K562 (cell line): ENCODE results near the gene LDB1. TPM values are rescaled to one million over a fixed set of nuclear protein-coding genes. Genes with fewer than 3 reads are reported as not detected.

Experiments
- COPS2 ChIP-seq: fragments of 450-650 bp; conservative IDR thresholded peaks from 2 replicates; pipeline ENCODE4 v1.6.1; 2016; ENCODE audit warnings: mild to moderate bottlenecking, moderate library complexity
- FOSL1 ChIP-seq: fragments of 200-800 bp; sonication (Bioruptor generic); conservative IDR thresholded peaks from 2 replicates; pipeline ENCODE4 v1.6.1; 2016; ENCODE audit warnings: missing genetic modification characterization, missing compliant biosample characterization
- LEF1 ChIP-seq: fragments of 450-650 bp; IDR thresholded peaks from 2 replicates; pipeline ENCODE4 v1.6.1; 2016; ENCODE audit warnings: mild to moderate bottlenecking
- MAFF ChIP-seq: IDR thresholded peaks from 2 replicates; pipeline ENCODE4 v1.6.1; 2012; ENCODE audit warnings: low read length, improper control_type of control experiment
- MNT ChIP-seq, 2 experiments: fragments of 450-650 bp; conservative IDR thresholded peaks; 2 replicates each; pipeline ENCODE4 v1.6.1; 2017; ENCODE audit warnings: mild to moderate bottlenecking in 2 of 2, moderate library complexity in 2 of 2
- NEUROD1 ChIP-seq: fragments of 150-350 bp; IDR thresholded peaks from 2 replicates; pipeline ENCODE4 v1.6.1; 2014; ENCODE audit warnings: borderline replicate concordance, low read length, low read depth; ENCODE audit not compliant: partially characterized antibody
- NR2C2 ChIP-seq, 2 experiments: fragments of 200-800 bp in 1 of 2; sonication (Bioruptor generic) in 1 of 2; sonication (generic) in 1 of 2; formaldehyde crosslinking in 1 of 2; IDR thresholded peaks; 2 replicates each; pipeline versions ENCODE4 v1.6.1 to v1.8.0; 2016 to 2022; ENCODE audit warnings: mild to moderate bottlenecking in 1 of 2, missing compliant biosample characterization in 1 of 2, missing genetic modification characterization in 1 of 2, missing genetic modification reagents in 1 of 2
- PCBP1 ChIP-seq: fragments of 200-400 bp; formaldehyde crosslinking; IDR thresholded peaks from 2 replicates; pipeline ENCODE4 v1.6.1; 2018; ENCODE audit warnings: mild to moderate bottlenecking, low read depth, low read length; ENCODE audit not compliant: poor library complexity, severe bottlenecking
- PURB ChIP-seq: sonication (generic); formaldehyde crosslinking; IDR thresholded peaks from 2 replicates; pipeline ENCODE4 v1.9.0; 2021; ENCODE audit warnings: low read depth, mild to moderate bottlenecking, missing genetic modification reagents
- RBBP5 ChIP-seq: fragments of 200-600 bp; sonication (generic); IDR thresholded peaks from 2 replicates; pipeline ENCODE4 v1.6.1; 2012; ENCODE audit warnings: borderline replicate concordance, mild to moderate bottlenecking, low read length, control low read depth, inconsistent platforms; ENCODE audit not compliant: insufficient read depth, poor library complexity, severe bottlenecking
- TAF9B ChIP-seq: fragments of 450-650 bp; IDR thresholded peaks from 2 replicates; pipeline ENCODE4 v1.6.1; 2018; ENCODE audit warnings: mild to moderate bottlenecking; ENCODE audit not compliant: partially characterized antibody
- TBP ChIP-seq: optimal IDR thresholded peaks from 2 replicates; pipeline ENCODE3; 2011; ENCODE audit warnings: low read depth, low read length, improper control_type of control experiment
- THAP12 ChIP-seq: fragments of 250-450 bp; sonication (Bioruptor Pico); IDR thresholded peaks from 2 replicates; pipeline ENCODE4 v1.9.0; 2021; ENCODE audit warnings: mild to moderate bottlenecking, inconsistent platforms
- U2AF2 ChIP-seq: fragments of 200-400 bp; formaldehyde crosslinking; optimal IDR thresholded peaks from 2 replicates; pipeline ENCODE3; 2017; ENCODE audit warnings: low read depth, mild to moderate bottlenecking, low read length
- ZNF449 ChIP-seq: fragments of 250-450 bp; sonication (Bioruptor Pico); IDR thresholded peaks from 2 replicates; pipeline ENCODE4 v1.8.0; 2022; ENCODE audit warnings: moderate library complexity, mild to moderate bottlenecking, inconsistent platforms
- ZNF764 ChIP-seq: fragments of 250-450 bp; sonication (Bioruptor Pico); IDR thresholded peaks from 2 replicates; pipeline ENCODE4 v1.4.0; 2020; ENCODE audit warnings: low read depth, mild to moderate bottlenecking, moderate library complexity
- ZNF766 ChIP-seq: fragments of 200-800 bp; sonication (Bioruptor generic); conservative IDR thresholded peaks from 2 replicates; pipeline ENCODE4 v1.6.1; 2016; ENCODE audit warnings: missing genetic modification characterization, missing compliant biosample characterization
- polyA plus RNA-seq, 8 experiments: library from polyadenylated mRNA; depleted of rRNA in 4 of 8; stranded (reverse) in 5 of 8; unstranded in 3 of 8; fragments of >200 nt; fragmentation: Nextera tagmentation in 2 of 8; fragmentation: Illumina TruSeq in 1 of 8; extraction: Ambion mirVana in 2 of 8; extraction: Trizol in 1 of 8; gene quantifications; 2 replicates each; pipeline versions ENCODE4 v1.2.1 to v1.2.3, GENCODE V29; 2011 to 2014; ENCODE audit warnings: inconsistent platforms in 1 of 8, missing spikeins in 1 of 8
- total RNA-seq, 7 experiments: library from RNA; depleted of rRNA in 6 of 7; stranded (reverse); fragments of >200 nt in 6 of 7; fragmentation: Illumina TruSeq in 2 of 7; extraction: Trizol in 2 of 7; gene quantifications; 2 replicates each; pipeline versions ENCODE4 v1.2.1 to v1.2.3, GENCODE V29; 2011 to 2021; ENCODE audit warnings: low replicate concordance in 1 of 7
- TF ChIP-seq, protein P1 (sequence below), 2 experiments: IDR thresholded peaks; 2 replicates each; pipeline ENCODE4 v1.6.1; 2012; ENCODE audit warnings: improper control_type of control experiment in 2 of 2, low read depth in 2 of 2, low read length in 2 of 2, borderline replicate concordance in 1 of 2

The LDB1 gene
- total and polyA plus RNA-seq, 9 of the 15 experiments (the other 6 are each of a cell fraction or from before 2014, with no cell fraction given), result 1.9 to 137 (median 105) TPM

DNA sequence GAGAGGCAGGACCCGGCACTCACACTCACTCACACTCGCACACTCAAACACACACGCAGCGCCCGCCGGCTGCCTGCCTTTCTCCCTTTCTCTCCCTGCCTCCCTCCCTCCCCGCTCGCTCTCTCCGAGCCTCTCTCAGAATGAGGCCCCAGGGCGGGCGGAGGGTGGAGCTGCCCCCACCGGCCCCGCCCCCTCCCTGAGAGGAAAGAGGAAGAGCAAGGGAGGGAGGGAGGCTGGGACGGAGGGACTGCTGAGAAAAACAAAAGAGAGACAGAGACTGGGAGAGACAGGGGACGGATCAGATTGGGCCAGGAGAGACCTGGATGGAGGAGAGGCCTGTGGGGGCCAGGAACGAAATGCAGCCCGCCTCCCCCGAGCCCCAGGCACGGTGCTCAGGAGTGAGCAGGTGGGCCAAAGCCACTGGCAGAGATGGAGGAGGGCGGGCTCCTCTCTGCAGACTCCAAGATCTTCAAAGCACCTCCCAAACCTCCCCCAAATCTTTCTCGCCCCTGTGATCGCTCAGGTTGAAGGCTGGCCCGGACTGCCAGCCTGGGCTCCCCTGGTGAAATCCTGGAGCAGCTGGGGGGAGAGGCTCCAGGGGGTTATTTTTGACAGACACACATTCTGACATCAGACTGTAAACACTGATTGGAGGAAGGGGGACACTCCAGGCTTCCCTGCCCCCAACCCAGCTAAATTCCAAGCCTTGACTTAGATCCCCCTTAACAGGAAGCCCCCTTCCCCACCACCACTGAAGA lies 5.1 kb downstream of the LDB1 start (continued):
- TF ChIP-seq, protein P1, sequence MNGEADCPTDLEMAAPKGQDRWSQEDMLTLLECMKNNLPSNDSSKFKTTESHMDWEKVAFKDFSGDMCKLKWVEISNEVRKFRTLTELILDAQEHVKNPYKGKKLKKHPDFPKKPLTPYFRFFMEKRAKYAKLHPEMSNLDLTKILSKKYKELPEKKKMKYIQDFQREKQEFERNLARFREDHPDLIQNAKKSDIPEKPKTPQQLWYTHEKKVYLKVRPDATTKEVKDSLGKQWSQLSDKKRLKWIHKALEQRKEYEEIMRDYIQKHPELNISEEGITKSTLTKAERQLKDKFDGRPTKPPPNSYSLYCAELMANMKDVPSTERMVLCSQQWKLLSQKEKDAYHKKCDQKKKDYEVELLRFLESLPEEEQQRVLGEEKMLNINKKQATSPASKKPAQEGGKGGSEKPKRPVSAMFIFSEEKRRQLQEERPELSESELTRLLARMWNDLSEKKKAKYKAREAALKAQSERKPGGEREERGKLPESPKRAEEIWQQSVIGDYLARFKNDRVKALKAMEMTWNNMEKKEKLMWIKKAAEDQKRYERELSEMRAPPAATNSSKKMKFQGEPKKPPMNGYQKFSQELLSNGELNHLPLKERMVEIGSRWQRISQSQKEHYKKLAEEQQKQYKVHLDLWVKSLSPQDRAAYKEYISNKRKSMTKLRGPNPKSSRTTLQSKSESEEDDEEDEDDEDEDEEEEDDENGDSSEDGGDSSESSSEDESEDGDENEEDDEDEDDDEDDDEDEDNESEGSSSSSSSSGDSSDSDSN (IDR thresholded peaks at IDR 0.05; ENCODE audit: borderline replicate concordance in 1 of 2, low read depth in 2 of 2, low read length in 2 of 2), result 0 out of 4 replicates have a peak, but pooled peaks have one; percentile 21 to 37
- TF ChIP-seq NR2C2 (CRISPR knock-in tag; IDR thresholded peaks at IDR 0.05) (no peak), NR2C2 (tag; IDR thresholded peaks at IDR 0.05) (no peak), COPS2 (no peak), MNT (conservative IDR thresholded peaks at IDR 0.05) (peak in 1 of 2 experiments; percentile 31; a peak in 1 of 4 replicates), NEUROD1 (peak; percentile 22), TBP (peak; percentile 66), ZNF449 (CRISPR knock-in tag) (no peak), THAP12 (CRISPR knock-in tag) (peak; percentile 65; the same call in 1 of the 2 replicates), PURB (no peak), RBBP5 (peak; percentile 3), ZNF764 (CRISPR knock-in tag) (no peak), U2AF2 (no peak), PCBP1 (no peak), FOSL1 (tag) (no peak), TAF9B (peak; percentile 49), MAFF (no peak), ZNF766 (CRISPR knock-in tag) (no peak), LEF1 (0 out of 2 replicates have a peak, but pooled peaks have one; percentile 25)
